Motor neuron (in vitro differentiated cells): ENCODE results near the gene STX1B. TPM values are rescaled to one million over a fixed set of nuclear protein-coding genes. Genes with fewer than 3 reads are reported as not detected.
"Not testable (repeated sequence)": the region's sequence is repeated elsewhere in the genome, so short reads cannot be mapped to it uniquely, and the experiment has no call there.

Experiments used
- ATAC-seq, 8 experiments: fragments of 200-7000 bp; cut with Tn5 transposase; replicated peaks in 6 of 8; 2 replicates each; pipeline ENCODE4 v1.8.0; 2021; ENCODE audit warnings: mild to moderate bottlenecking in 8 of 8, moderate library complexity in 8 of 8
- H3K27ac ChIP-seq, 2 donors: fragments of 250-450 bp; sonication (Bioruptor Pico); 2 replicates each; pipeline ENCODE4 v1.9.0; 2021; ENCODE audit warnings: antibody characterized with exemption in 2 of 2, mild to moderate bottlenecking in 2 of 2, moderate library complexity in 1 of 2
- H3K4me1 ChIP-seq, 2 donors: fragments of 250-450 bp; sonication (Bioruptor Pico); replicated peaks in 1 of 2; 2 replicates each; pipeline ENCODE4 v1.6.1; 2021; ENCODE audit warnings: antibody characterized with exemption in 2 of 2, mild to moderate bottlenecking in 2 of 2, moderate library complexity in 1 of 2
- H3K4me3 ChIP-seq, 5 donors: fragments of 250-450 bp; sonication (Bioruptor Pico); 2 replicates each; pipeline ENCODE4 v1.9.0; 2021; ENCODE audit warnings: antibody characterized with exemption in 5 of 5, mild to moderate bottlenecking in 5 of 5, moderate library complexity in 4 of 5
- WGBS, 10 experiments: fragments of 450-650 bp; shearing (Covaris generic); methylation state at CpG; one replicate each; pipeline ENCODE4 v1.0.0; 2022; 5-methylcytosine and 5-hydroxymethylcytosine counted together
- in situ Hi-C, 9 experiments: fragments of 400-800 bp; cut with MboI; loops; one replicate each; pipeline ENCODE4 v1.15.0; 2021; ENCODE audit warnings: low sequenced_read_pairs in 9 of 9, low pct_unique_long_range_greater_than_20kb in 2 of 9; ENCODE audit not compliant: unreplicated experiment in 9 of 9
- total RNA-seq, 8 experiments: library from RNA; unstranded; fragments of 300-600 nt; gene quantifications; 2 replicates each; pipeline versions ENCODE4 v1.2.3 to v1.2.4, GENCODE V29; 2022

Gene STX1B
- total RNA-seq, 8 experiments from 2014 or later, result 0.45 to 20.9 (median 10.0) TPM

DNA sequence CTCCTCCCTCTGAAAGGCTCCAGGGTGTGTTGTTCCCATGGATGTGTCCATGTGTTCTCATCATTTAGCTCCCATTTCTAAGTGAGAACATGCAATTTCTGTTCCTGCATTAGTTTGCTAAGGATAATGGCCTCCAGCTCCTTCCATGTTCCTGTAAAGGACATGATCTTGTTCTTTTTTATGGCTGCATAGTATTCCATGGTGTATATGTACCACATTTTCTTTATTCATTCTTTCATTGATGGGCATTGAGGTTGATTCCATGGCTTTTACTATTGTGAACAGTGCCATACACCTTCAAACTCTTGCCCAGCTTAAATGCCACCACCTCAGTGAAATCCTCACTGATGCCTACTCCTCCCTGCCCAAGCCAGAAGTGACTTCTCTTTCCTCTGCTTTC, 66.1 kb downstream of the STX1B start:
- no peak overlapping the region for H3K27ac ChIP-seq
- no peak for ATAC-seq
- in situ Hi-C loops, result no loop called here
- peaks cover 4 to 6% of the 10 kb centered on the region in 2 donors for H3K4me1 ChIP-seq
- no peak overlapping the region for H3K4me3 ChIP-seq

DNA sequence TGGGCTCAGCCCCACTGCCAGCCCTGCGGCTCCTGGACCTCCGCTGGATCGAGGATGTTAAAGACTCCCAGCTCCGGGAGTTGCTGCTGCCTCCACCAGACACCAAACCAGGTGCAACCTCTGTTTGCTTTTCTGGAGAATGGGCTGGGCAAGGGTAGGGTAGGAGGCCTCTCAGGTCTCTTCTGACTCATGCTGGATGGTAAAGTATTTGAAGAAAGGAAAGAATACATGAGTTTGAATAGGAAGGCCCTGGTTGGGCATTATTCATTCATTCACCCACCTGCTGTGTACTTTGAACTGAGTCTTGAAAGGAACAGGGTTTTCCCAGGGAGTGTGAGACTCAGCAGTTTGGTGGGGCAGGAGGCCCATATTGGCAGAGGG, 68.0 kb downstream of the STX1B start:
- in situ Hi-C loops, result no loop called here
- WGBS, 10 experiments, result 67 to 70% methylated on average over 2 to 3 of the region's 4 CpGs; no CpG with 5 or more reads in 8 of the 10 experiments
- no peak overlapping the region for H3K27ac ChIP-seq
- ATAC-seq, result no peak
- H3K4me3 ChIP-seq, result no peak overlapping the region
- peaks cover 2 to 6% of the 10 kb centered on the region in 2 donors for H3K4me1 ChIP-seq

DNA sequence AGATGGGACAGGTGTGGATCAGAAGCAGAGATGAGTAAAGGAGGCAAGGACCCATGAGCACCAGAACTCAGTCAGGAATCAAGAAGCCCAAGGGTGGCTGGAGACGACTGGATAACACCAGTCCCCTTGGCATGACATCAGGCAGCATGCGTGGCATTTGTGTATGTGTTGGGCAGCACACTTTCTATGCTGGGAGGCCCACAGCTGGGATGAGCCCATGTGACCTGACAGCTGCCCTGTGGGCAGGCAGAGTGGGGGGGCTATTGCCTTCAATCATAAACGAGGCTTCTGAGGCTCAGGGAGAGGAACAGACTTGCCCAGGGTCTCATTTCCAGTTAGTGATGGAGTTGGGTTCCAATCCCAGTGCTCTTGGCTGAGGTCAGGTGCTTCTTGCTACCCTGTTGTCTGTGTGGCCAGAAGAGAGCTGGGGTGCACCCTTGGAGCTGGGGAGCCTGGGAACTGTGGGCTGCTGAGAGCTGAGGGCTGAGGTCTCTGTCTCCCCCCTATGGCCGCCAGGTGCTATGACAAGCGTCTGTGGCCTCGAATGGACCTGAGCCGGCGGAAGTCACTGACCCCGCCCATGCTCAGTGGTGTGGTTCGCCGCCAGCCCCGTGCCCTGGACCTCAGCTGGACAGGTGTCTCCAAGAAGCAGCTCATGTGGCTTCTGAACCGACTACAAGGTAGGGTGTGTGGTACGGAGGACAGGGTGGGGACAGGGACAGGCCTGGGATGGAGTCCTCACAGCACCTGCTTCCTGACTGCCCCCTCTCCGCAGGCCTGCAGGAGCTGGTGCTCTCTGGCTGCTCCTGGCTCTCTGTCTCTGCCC, 68.6 kb downstream of the STX1B start:
- 30 to 75% (median 48%) methylated on average over 1 to 10 of the region's 15 CpGs; no CpG with 5 or more reads in 6 of the 10 experiments for WGBS, 10 experiments
- peak; percentile 72 to 99 (median 78) for ATAC-seq
- in situ Hi-C loops, result no loop called here
- Histone ChIP-seq H3K4me3 (no peak overlapping the region), H3K4me1 (peaks cover 0 to under 1% of the 10 kb centered on the region in 2 donors), H3K27ac (no peak overlapping the region)

- ATAC-seq, in situ Hi-C loops, H3K4me3 ChIP-seq, H3K27ac ChIP-seq, H3K4me1 ChIP-seq: not testable (repeated sequence)
- whole genome bisulfite sequencing, 10 experiments, result 89 to 100% (median 99%) methylated on average over 1 to 8 of the region's 8 CpGs; no CpG with 5 or more reads in 4 of the 10 experiments
Measured at GRCh38 chr16:30939571-30939970, 70.9 kb downstream of the STX1B start.

Other genes with a start within 250 kb of the STX1B start
- gene CFAP119, start 248.6 kb downstream of the STX1B start, total RNA-seq, result 10 to 100 TPM in 5 of 8 experiments, 1 to 10 TPM in 3; 4.5 to 24.1 (median 11.4) TPM
- gene RNF40, start 248.3 kb downstream of the STX1B start, total RNA-seq, result 100 to 1,000 TPM in 2 of 8 experiments, 10 to 100 TPM in 6; 65.9 to 124 (median 90.3) TPM
- gene ZNF629, start 223.4 kb downstream of the STX1B start, total RNA-seq, result 10 to 100 TPM in 7 of 8 experiments, 1 to 10 TPM in 1; 7.9 to 32.4 (median 21.1) TPM
- gene BCL7C, start 116.6 kb downstream of the STX1B start, total RNA-seq, result 10 to 100 TPM; 16.7 to 40.3 (median 20.5) TPM
- gene CTF1, start 114.0 kb downstream of the STX1B start, total RNA-seq, result 1 to 10 TPM in 2 of 8 experiments, under 1 TPM in 6; 0.38 to 2.9 (median 0.66) TPM
- gene FBXL19, start 87.1 kb downstream of the STX1B start, total RNA-seq, result 10 to 100 TPM; 10.4 to 49.8 (median 31.4) TPM
- gene ORAI3, start 61.6 kb downstream of the STX1B start, total RNA-seq, result 10 to 100 TPM in 3 of 8 experiments, 1 to 10 TPM in 5; 4.4 to 37.4 (median 6.8) TPM
- gene SETD1A, start 52.9 kb downstream of the STX1B start, total RNA-seq, result 10 to 100 TPM in 2 of 8 experiments, 1 to 10 TPM in 6; 3.5 to 17.0 (median 6.6) TPM
- gene HSD3B7, start 25.4 kb downstream of the STX1B start, total RNA-seq, result 10 to 100 TPM in 1 of 8 experiments, 1 to 10 TPM in 6, under 1 TPM in 1; 0.67 to 68.7 (median 1.6) TPM
- 10 to 100 TPM; 14.0 to 47.5 (median 24.3) TPM for gene STX4, start 22.9 kb upstream of the STX1B start, total RNA-seq
- 10 to 100 TPM in 3 of 8 experiments, 1 to 10 TPM in 5; 7.5 to 17.6 (median 9.1) TPM for gene ZNF668, start 63.6 kb upstream of the STX1B start, total RNA-seq
- 10 to 100 TPM in 7 of 8 experiments, 1 to 10 TPM in 1; 9.8 to 23.0 (median 12.6) TPM for gene ZNF646, start 63.8 kb upstream of the STX1B start, total RNA-seq
- gene PRSS53, start 78.3 kb upstream of the STX1B start, total RNA-seq, result 1 to 10 TPM in 7 of 8 experiments, under 1 TPM in 1; 0.36 to 6.0 (median 3.5) TPM
- 100 to 1,000 TPM in 1 of 8 experiments, 10 to 100 TPM in 7; 53.8 to 109 (median 72.4) TPM for gene VKORC1, start 84.2 kb upstream of the STX1B start, total RNA-seq
- gene BCKDK, start 97.7 kb upstream of the STX1B start, total RNA-seq, result 10 to 100 TPM; 14.1 to 46.8 (median 19.6) TPM
- gene KAT8, start 107.0 kb upstream of the STX1B start, total RNA-seq, result 10 to 100 TPM; 27.9 to 64.3 (median 54.0) TPM
- gene PRSS8, start 125.1 kb upstream of the STX1B start, total RNA-seq, result 1 to 10 TPM in 1 of 8 experiments, under 1 TPM in 6, not detected in 1; 0.21 to 1.1 (median 0.55) TPM
- 1 to 10 TPM in 3 of 8 experiments, under 1 TPM in 5; 0.36 to 3.8 (median 0.82) TPM for gene PRSS36, start 139.4 kb upstream of the STX1B start, total RNA-seq
- gene FUS, start 169.5 kb upstream of the STX1B start, total RNA-seq, result 100 to 1,000 TPM in 3 of 8 experiments, 10 to 100 TPM in 5; 31.7 to 375 (median 75.1) TPM
- 10 to 100 TPM in 2 of 8 experiments, 1 to 10 TPM in 2, under 1 TPM in 4; 0.43 to 45.6 (median 1.2) TPM for gene PYCARD, start 192.1 kb upstream of the STX1B start, total RNA-seq
- gene TRIM72, start 203.5 kb upstream of the STX1B start, total RNA-seq, result under 1 TPM in 7 of 8 experiments, not detected in 1; 0.05 to 0.57 (median 0.13) TPM
- gene PYDC1, start 206.5 kb upstream of the STX1B start, total RNA-seq, result under 1 TPM in 4 of 8 experiments, not detected in 4; 0.22 to 0.52 (median 0.39) TPM
- 1 to 10 TPM in 2 of 8 experiments, under 1 TPM in 2, not detected in 4; 0.33 to 1.3 (median 0.95) TPM for gene ITGAM, start 249.3 kb upstream of the STX1B start, total RNA-seq